Camera-type eye (tissue), 1 donor: ENCODE results near the gene PYGB. TPM values are rescaled to one million over a fixed set of nuclear protein-coding genes. Genes with fewer than 3 reads are reported as not detected.

Experiments used
- total RNA-seq: library from RNA; depleted of rRNA; stranded (reverse); fragments of >200 nt; gene quantifications from one replicate; pipeline ENCODE4 v1.2.3, GENCODE V29; 2014

PYGB gene
- total RNA-seq: 71.0 TPM

DNA sequence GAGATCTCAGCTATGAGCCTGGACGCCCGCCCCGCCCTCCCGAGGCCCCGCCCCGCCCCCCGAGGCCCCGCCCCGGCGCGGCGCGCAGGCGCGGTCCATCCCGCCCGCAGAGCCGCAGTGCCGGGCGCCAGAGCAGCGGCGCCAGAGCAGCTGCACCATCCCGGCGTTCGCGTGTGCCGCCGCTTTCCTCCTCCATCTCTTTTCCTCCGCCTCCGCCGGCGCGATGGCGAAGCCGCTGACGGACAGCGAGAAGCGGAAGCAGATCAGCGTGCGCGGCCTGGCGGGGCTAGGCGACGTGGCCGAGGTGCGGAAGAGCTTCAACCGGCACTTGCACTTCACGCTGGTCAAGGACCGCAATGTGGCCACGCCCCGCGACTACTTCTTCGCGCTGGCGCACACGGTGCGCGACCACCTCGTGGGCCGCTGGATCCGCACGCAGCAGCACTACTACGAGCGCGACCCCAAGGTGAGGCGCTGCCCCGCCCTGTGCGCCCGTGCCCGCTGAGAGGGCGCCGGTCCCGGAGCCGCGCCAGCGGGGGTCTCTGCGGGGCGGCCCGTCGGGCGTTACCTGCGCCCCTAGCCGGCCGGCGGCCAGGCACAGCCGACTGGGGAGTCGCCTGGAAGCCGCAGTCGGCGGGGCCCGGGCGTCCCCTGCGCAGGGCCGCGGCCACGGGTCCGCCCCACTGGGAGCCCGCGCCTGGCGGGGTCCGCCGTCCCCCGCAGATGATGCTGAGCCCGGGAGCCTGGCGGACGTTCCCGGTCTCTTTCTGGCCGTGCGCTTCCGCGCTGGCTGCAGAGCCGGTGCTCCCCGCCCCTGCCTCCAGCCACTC is at the start of gene PYGB:
TSS of gene PYGB (plus strand) at position 130 of the 830 bp plus-strand sequence. CDS start at position 224, 94 bp downstream.

Other genes starting within 250 kb of the PYGB start
- 30.0 TPM for gene ACSS1, start 189.9 kb upstream of the PYGB start, total RNA-seq
- gene VSX1, start 165.9 kb upstream of the PYGB start, total RNA-seq: 131 TPM
- gene ENTPD6, start 52.4 kb upstream of the PYGB start, total RNA-seq: 36.1 TPM
- gene ABHD12, start 142.8 kb downstream of the PYGB start, total RNA-seq: 61.4 TPM
- gene GINS1, start 159.6 kb downstream of the PYGB start, total RNA-seq: 6.8 TPM